HG02840 (cell line): ENCODE data around the gene MRPL10.

Experiments
- ATAC-seq: cut with Tn5 transposase; IDR thresholded peaks from one replicate; pipeline ENCODE4 v1.9.1; 2021; ENCODE audit warnings: mild to moderate bottlenecking, moderate library complexity, moderate number of reproducible peaks; ENCODE audit not compliant: unreplicated experiment, low FRiP score

Gene MRPL10

DNA sequence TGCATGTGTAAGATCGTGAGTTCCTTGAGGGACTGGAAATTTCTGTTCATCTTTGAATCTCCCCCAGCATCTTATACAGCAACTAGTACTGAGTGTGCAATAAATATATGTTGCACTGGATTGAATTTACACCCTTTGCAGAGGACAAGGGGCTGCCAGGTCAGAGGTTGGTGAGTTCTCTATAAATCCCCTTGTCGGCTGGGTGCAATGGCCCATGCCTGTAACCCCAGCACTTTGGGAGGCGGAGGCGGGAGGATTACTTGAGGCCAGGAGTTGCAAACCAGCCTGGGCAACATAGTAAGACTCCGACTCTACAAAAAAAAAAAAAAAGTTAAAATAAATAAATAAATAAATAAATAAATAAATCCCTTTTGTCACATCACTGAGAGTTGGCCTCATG is 29.0 kb upstream of the MRPL10 start:
- ATAC-seq, result no peak

- no peak for ATAC-seq
Measured at GRCh38 chr17:47857551-47858455, 26.5 kb upstream of the MRPL10 start.

- ATAC-seq, result no peak
Measured at GRCh38 chr17:47856830-47857229, 25.5 kb upstream of the MRPL10 start.

DNA sequence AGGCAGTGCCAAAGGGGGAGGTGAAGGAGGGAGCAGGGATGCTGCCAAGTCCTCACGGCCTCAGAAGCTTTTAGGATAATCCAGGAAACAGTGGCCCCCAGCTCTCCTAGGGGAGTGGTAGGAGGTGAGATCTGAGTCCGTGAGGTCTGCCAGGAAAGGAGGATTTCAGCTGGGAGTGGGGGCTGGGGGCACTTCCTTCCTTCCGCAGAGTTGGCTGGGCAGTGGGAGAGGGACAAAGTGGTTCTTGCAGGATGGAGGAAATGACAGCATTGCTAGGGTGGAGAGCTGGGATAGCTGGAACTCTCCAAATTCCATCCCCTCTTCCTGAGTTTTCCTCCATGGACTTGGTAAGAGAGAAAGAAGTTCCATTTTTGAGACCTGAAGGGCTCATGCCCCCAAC is 24.4 kb upstream of the MRPL10 start:
- no peak for ATAC-seq

DNA sequence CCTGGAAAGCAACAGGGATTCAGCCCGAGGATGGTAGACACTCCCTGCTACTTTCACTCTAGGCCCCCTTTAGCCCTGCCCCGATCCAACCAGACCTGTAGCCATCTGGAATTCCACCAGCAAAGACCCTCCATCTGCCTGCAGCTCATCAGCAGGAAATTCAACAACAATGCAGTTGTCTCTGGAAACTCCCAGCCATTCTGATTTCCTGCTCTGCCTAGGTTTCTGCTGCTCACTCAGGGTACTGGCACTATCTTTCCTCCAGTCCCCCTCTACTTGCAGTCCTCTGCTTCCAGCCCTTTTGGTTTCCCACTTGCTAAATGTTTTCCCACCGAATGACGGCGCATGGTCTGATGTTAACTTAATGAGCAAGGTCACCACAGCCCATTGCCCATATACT is 22.3 kb upstream of the MRPL10 start:
- ATAC-seq, result no peak

- ATAC-seq, result no peak
Measured at GRCh38 chr17:47852113-47852949, 21.0 kb upstream of the MRPL10 start.

DNA sequence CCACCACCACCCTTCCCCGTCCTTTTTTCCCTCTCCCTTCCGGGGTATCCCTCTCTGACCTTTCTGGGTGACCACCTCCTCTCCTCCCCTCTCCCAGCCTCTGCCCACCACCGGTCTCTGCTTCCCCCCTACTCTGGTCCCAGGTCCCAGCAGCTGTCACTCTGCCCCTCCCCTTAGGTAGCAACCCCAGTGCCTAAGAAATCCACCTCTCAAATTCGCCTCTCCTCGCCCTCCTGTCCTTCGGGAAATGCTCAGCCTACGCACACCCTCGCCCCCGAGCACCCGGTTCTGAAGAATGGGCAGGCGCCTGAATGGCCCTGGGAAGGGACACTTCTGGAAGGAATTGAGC is 20.4 kb upstream of the MRPL10 start:
- ATAC-seq, result no peak

- no peak for ATAC-seq
Measured at GRCh38 chr17:47850692-47851573, 19.6 kb upstream of the MRPL10 start, which contains the start of gene SP6. SP6 (minus strand) TSS chr17:47851163; CDS start chr17:47848429, 2,734 bp downstream.

GRCh38 chr17:47850373-47850691 is 19.0 kb upstream of the MRPL10 start:
- no peak for ATAC-seq

DNA sequence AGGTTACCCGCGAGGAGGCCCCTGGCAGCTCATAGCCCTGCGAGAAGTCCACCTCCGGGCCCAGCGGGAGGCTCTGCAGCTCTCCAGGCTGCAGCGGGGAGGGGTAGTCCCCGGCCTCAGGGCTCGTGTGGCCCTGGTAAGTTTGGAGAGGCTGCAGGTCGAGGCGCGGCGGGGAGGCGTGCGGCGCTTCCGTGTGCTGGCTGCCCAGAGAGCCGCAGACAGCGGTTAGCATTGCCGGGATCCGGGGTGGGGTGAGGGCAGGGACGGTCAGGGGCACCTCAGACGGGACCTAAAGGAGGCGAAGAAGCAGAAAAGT is 16.8 kb upstream of the MRPL10 start:
- no peak for ATAC-seq

DNA sequence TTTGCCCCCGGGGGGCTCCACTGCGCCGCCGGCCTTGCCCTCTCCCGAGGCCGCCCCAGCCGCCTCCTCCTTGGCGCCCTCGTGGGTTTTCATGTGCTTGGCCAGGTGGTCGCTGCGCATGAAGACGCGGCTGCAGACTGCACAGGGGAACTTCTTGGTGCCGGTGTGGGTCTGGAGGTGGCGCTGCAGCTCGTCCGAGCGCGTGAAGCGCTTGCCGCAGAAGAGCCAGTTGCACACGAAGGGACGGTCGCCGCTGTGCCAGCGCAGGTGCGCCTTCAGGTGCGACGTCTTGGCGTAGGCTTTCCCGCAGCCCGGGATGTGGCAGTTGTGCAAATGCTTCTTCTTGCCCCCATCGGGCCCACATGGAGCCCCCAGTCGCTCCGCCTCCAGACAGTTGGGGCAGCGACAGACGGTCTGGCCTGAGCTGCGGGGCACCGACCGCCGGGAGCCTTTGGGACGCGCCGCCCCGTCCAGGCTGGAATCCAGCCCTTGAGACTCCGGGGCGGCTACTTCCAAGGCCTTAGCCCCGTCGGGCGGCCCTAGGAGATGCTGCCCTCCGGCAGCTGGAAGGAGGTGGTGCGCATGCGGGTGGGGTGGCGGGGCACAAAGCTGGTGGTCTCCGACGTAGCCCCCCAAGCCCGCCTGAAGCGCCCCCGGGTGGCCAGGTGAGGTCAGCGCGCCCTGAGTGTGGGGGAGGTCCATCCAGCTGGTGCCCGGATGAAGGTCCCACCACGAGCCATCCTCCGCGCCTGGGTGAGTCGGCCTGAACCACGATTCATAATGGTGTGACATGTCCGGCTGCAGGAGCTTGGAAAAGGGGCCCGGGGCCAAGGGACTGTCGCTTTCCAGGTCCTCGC is 16.2 kb upstream of the MRPL10 start:
- no peak for ATAC-seq

DNA sequence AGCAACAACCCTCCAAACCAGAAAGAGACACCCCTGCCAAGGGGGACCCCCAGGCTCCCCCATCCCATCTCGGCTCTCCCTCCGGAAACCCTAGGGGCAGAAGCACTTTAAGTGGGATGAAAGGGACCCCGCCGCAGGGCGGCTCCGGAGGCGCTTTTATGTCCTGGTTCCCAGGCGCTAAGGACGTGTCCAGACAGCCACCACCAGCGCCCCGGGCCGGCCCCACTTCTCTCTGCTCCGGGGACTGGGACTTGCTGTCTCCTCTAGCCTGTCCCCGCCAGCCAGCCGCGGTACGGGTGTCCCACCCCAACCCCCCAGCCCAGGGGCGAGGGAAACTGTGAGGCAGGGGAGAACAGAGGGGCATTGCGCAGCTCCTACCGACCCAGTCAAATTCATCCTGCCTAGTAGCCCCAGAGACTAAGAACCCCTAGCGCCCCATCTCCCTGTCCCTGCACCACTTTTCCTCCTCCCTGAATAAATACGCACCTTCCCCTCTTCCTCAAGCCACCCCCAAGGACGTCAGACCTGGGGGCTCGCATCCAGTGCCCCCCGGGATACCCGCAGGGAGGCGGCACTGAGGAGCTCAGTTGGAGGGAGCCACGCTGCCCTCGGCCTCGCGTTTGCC is 15.5 kb upstream of the MRPL10 start:
- ATAC-seq, result no peak

- no peak for ATAC-seq
Measured at GRCh38 chr17:47845716-47846075, 14.4 kb upstream of the MRPL10 start.

DNA sequence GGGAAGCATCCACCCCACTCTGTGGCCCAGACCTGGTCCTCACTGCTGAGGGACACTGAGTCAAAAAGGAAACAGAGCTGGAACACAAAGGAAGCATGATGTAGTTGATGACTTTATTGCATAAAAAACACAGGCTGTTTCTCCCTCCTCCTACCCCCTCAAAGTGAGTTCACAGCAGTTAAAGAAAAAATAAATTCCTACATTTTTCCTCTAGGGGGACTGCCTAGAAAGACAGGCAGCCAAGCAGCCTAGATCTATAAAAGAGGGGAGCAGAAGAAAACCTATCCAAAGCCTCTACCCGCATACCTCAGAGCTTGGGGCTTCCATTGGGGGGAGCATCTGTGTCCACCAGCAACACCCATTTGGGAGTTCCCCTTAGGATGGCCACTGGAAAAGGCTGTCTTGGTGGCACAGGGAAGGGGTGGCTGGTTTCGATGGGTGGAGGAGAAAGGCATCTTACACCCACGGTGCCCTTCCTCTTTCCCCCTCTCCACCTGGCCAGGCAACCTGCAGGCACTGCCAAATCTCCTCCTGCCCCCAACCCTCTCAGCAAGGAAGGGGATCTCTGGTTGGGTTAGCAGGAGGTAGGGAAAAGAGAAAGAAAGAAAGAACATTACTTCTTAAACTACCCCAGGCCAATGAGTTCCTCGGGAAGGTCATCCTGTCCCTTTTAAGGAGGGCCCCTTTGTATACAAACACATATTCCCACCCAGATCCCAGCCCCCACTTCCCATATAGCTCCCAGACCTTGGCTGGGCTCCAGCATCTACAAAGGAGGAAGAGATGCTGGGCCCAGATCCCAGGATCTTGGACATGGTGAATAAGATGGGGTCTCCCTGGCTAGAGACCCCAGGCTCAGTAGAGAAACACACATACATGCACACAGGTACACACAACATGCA is 13.7 kb upstream of the MRPL10 start:
- ATAC-seq, result no peak

DNA sequence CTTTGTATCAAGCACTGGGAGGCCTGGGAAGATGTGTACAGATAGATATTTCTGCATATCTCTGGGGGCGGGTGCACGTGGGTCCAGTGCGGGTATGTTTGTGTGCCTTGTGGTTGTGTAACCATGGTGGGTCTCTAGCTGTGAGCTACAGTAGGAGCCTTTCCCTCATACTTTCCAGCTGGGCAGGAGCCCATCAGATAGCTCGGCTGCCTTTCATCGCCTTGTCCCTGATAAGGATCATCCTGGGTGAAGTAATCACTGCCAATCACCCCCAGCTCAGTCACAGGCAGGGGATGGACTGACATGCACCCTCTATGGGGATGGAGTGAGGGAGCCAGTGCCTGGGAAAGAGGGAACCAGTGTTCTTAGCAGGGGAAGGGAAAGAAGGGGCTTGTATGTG is 12.9 kb upstream of the MRPL10 start:
- no peak for ATAC-seq

- ATAC-seq, result no peak
Measured at GRCh38 chr17:47843391-47843730, 12.0 kb upstream of the MRPL10 start.

GRCh38 chr17:47841488-47842291 is 10.3 kb upstream of the MRPL10 start:
- ATAC-seq, result no peak
